Brain microvascular endothelial cell (primary cell): ENCODE results near the gene ACTG2.

Experiments
- DNase-seq: peaks from one replicate; pipeline ENCODE4 v3.0.0-alpha.2; 2020
- H3K27ac ChIP-seq: fragments of 250-450 bp; sonication (Bioruptor Pico); 2 replicates; pipeline ENCODE4 v1.5.1; 2020; ENCODE audit warnings: mild to moderate bottlenecking, moderate library complexity
- H3K27me3 ChIP-seq: fragments of 250-450 bp; sonication (Bioruptor Pico); replicated peaks from 2 replicates; pipeline ENCODE4 v1.5.1; 2020; ENCODE audit warnings: mild to moderate bottlenecking
- H3K36me3 ChIP-seq: fragments of 250-450 bp; sonication (Bioruptor Pico); replicated peaks from 2 replicates; pipeline ENCODE4 v1.5.1; 2020; ENCODE audit warnings: mild to moderate bottlenecking
- H3K4me3 ChIP-seq: 2 replicates; pipeline ENCODE4 v1.5.1; 2011; ENCODE audit warnings: low read depth, mild to moderate bottlenecking, control low read depth, low read length, moderate library complexity
- in situ Hi-C: cut with HindIII; loops from 2 replicates; pipeline ENCODE4 v1.10.0; 2017; ENCODE audit warnings: low sequenced_read_pairs, low pct_ligation_motif_present
- TF ChIP-seq, protein P1 (sequence below): IDR thresholded peaks from 2 replicates; pipeline ENCODE4 v1.5.1; 2011; ENCODE audit warnings: low read depth, mild to moderate bottlenecking, moderate library complexity, low read length, control low read depth, inconsistent platforms; ENCODE audit errors: missing control alignments

The ACTG2 gene

DNA sequence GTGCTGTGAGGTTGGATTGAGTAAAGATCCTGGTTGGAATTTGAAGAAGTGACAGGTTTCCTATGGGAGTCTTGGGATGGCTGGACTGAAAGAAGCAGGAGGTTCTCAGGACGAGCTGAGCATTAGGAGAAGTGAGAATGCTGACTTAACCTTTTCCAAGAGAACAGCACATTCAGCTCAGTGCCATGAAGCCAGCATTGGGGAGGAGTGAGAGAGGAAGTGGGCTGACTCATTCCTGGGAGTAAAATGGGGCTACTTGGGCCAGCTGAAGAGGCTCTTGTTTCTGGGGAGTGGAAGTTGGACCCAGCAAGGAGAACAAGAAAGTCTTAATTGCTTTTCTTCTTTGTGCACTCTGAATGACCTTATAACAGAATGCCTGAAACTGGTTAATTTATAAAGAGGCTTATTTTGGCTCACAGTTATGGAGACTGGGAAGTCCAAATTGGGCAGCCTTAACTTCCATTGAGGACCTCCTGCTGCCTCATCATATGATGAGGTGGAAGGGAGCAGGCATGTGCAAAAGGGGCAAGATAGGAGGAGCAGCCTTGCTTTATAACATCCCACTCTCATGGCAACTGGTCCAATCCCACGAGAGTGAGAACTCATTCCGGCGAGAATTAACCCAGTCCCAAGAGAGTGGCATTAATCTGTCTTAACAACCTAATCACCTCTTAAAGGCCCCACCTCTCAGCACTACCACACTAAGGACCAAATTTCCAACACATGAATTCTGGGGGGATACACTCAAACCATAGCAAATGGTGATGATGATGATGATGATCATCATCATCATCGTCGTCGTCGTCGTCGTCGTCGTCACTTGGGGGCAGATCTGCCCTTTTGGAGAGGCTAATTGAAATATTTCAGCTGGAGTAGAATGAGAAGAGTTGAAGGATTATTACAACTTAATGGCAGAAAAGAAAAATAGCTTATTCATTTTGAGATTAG lies 60.0 kb downstream of the ACTG2 start:
- TF ChIP-seq, protein P1, sequence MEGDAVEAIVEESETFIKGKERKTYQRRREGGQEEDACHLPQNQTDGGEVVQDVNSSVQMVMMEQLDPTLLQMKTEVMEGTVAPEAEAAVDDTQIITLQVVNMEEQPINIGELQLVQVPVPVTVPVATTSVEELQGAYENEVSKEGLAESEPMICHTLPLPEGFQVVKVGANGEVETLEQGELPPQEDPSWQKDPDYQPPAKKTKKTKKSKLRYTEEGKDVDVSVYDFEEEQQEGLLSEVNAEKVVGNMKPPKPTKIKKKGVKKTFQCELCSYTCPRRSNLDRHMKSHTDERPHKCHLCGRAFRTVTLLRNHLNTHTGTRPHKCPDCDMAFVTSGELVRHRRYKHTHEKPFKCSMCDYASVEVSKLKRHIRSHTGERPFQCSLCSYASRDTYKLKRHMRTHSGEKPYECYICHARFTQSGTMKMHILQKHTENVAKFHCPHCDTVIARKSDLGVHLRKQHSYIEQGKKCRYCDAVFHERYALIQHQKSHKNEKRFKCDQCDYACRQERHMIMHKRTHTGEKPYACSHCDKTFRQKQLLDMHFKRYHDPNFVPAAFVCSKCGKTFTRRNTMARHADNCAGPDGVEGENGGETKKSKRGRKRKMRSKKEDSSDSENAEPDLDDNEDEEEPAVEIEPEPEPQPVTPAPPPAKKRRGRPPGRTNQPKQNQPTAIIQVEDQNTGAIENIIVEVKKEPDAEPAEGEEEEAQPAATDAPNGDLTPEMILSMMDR = no peak
- DNase-seq = peak; percentile 44
- H3K27me3 ChIP-seq = no peaks in the 10 kb centered on the region
- in situ Hi-C loops = no loop called here
- H3K27ac ChIP-seq = no peak overlapping the region
- peaks cover 58% of the 10 kb centered on the region for H3K36me3 ChIP-seq
- no peak overlapping the region for H3K4me3 ChIP-seq

DNA sequence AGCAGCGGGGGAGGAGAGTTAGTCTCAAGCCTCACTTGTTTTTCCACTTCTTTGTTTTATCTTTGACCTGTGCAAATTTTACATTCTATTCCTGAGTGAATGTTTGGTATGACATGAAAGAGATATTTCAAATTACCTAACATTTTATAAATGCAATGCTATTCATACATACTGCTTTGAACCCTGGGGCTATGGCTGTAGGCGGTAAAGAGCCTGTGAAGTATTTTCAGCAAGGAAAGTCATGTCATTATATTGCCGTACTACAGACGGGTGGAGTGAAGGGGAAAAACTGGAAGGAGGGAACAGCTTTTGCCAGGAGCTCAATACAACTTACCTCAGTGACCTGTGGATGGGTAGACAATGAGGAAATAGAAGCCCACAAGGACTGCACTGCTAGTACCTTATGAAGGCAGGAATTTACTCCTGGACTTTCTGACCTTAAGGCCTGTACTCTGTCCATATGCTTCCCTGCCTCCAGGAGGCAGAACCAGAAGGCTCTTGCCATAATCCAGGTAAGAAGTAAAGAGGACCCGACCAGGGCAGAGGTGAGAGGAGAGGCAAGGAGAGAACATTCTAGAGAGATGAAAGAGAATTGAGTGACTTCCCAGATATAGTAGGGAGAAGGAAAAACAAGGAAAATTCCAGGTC lies 63.5 kb downstream of the ACTG2 start:
- no peaks in the 10 kb centered on the region for H3K27me3 ChIP-seq
- no peak for DNase-seq
- in situ Hi-C loops = no loop called here
- peaks cover 62% of the 10 kb centered on the region for H3K36me3 ChIP-seq
- TF ChIP-seq, protein P1 = no peak
- no peak overlapping the region for H3K27ac ChIP-seq
- no peak overlapping the region for H3K4me3 ChIP-seq

DNA sequence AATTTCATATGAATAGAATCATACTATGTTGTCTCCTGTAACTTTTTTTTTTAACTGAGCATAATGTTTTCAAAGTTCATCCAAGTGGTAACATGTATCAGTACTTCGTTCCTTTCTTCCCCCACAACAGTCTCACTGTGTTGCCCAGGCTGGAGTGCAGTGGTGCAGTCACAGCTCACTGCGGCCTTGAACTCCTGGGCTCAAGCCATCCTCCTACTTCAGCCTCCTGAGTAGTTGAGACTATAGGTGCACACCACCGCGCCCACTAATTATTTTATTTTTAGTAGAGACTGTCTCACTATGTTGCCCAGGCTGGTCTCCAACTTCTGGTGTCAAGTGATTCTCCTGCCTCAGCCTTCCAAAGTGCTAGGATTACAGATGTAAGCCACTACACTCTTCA lies 68.5 kb downstream of the ACTG2 start:
- no peak for DNase-seq
- no peak overlapping the region for H3K27ac ChIP-seq
- TF ChIP-seq, protein P1 = no peak
- peaks cover 33% of the 10 kb centered on the region for H3K36me3 ChIP-seq
- in situ Hi-C loops = no loop called here
- H3K4me3 ChIP-seq = no peak overlapping the region
- H3K27me3 ChIP-seq = no peaks in the 10 kb centered on the region

DNA sequence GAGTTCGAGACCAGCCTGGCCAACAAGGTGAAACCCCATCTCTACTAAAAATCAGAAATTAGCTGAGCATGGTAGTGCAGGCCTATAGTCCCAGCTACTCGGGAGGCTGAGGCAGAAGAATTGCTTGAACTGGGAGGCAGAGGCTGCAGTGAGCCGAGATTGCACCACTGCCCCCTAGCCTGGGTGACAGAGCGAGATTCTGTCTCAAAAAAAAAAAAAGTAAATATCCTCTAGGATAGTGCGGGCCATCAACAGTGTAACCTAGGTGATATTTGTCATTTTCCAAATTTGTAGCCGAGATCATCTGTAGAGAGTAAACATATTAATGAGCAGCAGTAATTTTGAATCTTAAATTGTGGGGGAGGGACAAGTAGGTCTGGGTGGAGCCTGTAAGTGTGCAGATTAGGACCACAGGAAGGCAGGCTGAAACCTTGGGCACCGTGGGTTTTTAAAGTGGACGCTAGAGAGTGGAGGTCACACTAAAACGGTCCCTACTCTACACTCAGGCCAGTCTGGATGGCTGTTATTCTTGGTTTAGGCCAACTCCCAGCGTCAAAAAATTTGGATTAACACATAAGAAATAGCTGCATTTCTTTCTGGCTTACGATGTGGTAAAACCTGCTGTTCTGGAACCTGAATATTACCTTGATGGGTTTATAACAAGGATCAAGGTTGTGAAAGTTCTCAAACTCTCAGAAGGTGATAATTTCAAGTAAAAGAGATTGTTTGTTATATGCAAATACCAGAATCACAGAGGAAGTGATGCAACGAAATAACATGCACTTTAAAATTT lies 69.2 kb downstream of the ACTG2 start:
- in situ Hi-C loops = no loop called here
- Histone ChIP-seq H3K36me3 (peaks cover 26% of the 10 kb centered on the region), H3K27ac (no peak overlapping the region), H3K27me3 (no peaks in the 10 kb centered on the region), H3K4me3 (no peak overlapping the region)
- no peak for DNase-seq
- TF ChIP-seq, protein P1 = no peak

DNA sequence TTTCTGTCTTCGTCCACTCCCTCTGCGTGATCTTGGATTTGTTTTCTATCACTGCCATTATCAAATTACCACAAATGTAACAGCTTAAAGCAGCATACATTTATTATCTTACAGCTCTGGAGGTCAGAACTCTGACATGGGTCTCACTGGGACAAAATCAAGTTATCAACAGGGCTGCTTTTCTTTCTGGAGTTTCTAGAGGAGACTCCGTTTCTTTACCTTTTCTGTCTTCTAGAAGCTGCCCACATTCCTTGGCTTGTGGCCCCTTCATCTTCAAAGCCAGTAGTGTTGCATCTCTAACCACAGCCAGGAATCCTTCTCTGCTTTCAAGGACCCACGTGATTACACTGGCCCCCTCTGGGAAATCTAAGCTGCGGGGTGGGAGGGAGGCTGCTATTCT lies 70.0 kb downstream of the ACTG2 start:
- in situ Hi-C loops = no loop called here
- TF ChIP-seq, protein P1 = no peak
- no peak for DNase-seq
- Histone ChIP-seq H3K4me3 (no peak overlapping the region), H3K27ac (no peak overlapping the region), H3K27me3 (no peaks in the 10 kb centered on the region), H3K36me3 (peaks cover 21% of the 10 kb centered on the region)
